NCI-H748 treated with DMSO at 0.1 percent for 48 hours (cell line): ENCODE results near the gene WIF1.

Experiments used
- DNase-seq: peaks from one replicate; lab custom pipeline; 2025; lab: John Stamatoyannopoulos, UW

Gene WIF1, protein sequence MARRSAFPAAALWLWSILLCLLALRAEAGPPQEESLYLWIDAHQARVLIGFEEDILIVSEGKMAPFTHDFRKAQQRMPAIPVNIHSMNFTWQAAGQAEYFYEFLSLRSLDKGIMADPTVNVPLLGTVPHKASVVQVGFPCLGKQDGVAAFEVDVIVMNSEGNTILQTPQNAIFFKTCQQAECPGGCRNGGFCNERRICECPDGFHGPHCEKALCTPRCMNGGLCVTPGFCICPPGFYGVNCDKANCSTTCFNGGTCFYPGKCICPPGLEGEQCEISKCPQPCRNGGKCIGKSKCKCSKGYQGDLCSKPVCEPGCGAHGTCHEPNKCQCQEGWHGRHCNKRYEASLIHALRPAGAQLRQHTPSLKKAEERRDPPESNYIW

DNA sequence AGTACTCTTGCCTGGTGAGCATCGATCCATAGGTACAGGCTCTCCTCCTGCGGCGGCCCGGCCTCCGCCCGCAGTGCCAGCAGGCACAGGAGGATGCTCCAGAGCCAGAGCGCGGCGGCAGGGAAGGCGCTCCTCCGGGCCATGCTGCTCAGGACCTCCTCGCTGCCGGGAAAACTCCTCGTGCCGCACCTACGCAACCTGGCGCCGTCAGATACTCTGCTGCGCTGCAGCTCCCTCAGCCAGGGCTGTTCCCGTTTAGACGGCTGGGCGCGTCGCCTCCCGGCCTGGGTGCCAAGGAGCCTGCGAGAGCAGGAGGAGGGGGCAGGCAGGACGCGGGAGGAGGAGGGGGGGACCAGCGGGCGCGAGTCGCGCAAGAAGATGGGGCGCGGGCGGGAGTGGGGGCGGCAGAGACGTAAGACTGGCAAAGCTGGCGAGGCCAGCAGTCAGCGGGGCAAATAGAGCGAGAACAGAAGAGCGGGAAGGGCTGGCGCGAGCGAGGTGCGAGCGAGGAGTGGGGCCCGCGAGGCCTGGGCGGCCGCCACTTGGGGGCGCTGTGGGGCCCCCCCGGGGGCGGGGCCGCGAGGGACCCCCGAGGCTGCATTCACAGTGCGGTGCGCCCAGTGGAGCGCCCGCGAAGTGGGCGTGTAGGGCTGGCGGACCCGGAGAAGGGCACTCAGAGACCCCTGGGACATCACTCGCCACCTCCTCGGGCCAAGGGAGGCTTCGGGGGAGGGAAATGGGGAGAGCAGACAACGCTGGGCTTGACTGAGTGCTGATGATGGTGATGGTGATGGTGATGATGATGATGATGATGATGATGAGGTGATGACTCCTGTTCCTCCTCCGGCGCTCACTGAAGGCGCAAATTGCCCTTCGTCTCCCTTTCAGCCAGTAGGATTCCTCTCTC is at the start of gene WIF1:
TSS of gene WIF1 (minus strand) at position 257 of the 907 bp plus-strand sequence. CDS start at position 143, 114 bp downstream.
- peak; percentile 45 for DNase-seq

DNA sequence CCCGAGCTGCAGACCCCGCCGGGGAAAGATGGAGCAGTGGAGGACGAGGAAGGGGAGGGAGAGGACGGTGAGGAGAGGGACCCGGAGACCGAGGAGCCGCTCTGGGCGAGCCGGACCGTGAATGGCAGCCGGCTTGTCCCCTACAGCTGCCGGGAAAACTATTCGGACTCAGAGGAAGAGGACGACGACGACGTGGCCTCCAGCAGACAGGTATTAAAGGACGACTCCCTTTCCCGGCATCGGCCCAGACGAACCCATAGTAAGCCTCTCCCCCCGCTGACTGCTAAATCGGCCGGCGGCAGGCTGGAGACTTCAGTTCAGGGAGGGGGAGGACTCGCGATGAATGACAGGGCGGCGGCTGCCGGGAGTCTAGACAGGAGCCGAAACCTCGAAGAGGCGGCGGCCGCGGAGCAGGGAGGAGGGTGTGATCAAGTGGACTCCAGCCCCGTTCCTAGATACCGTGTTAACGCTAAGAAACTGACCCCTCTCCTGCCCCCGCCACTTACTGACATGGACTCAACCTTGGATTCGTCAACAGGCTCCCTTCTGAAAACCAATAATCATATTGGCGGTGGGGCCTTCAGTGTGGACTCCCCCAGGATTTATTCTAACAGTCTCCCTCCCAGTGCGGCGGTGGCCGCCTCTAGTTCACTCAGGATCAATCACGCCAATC is 49.2 kb upstream of the WIF1 start:
- DNase-seq = peak; percentile 22

DNA sequence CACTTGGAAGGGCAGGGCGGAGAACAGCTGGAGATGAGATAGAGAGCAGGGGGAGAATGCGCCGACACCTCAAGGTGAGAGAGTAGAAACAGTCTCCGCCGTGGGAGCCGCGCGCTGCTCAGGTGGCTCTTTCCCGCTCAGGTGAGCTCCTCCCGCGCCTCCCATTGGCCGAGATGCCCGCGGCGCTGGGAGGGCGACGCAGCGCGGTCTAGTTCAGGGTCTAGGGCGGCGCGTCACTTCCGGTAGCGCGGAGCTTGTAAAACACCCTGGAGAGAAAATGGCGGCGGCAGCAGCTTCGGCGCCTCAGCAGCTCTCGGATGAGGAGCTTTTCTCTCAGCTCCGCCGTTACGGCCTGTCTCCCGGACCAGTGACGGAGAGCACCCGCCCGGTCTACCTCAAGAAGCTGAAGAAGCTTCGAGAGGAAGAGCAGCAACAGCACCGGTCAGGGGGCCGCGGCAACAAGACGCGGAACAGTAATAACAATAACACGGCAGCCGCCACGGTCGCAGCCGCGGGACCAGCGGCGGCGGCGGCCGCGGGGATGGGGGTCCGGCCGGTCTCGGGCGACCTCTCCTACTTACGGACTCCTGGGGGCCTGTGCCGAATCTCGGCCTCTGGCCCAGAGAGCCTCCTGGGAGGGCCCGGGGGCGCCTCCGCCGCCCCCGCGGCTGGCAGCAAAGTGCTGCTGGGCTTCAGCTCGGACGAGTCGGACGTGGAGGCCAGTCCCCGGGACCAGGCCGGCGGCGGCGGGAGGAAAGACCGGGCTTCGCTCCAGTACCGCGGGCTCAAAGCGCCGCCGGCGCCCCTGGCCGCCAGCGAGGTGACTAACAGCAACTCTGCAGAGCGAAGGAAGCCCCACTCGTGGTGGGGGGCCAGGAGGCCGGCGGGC is 48.5 kb upstream of the WIF1 start, which contains the start of gene LEMD3:
TSS of gene LEMD3 (plus strand) at position 264 of the 889 bp plus-strand sequence. CDS start at position 278, 14 bp downstream.
- peak; percentile 91 for DNase-seq

DNA sequence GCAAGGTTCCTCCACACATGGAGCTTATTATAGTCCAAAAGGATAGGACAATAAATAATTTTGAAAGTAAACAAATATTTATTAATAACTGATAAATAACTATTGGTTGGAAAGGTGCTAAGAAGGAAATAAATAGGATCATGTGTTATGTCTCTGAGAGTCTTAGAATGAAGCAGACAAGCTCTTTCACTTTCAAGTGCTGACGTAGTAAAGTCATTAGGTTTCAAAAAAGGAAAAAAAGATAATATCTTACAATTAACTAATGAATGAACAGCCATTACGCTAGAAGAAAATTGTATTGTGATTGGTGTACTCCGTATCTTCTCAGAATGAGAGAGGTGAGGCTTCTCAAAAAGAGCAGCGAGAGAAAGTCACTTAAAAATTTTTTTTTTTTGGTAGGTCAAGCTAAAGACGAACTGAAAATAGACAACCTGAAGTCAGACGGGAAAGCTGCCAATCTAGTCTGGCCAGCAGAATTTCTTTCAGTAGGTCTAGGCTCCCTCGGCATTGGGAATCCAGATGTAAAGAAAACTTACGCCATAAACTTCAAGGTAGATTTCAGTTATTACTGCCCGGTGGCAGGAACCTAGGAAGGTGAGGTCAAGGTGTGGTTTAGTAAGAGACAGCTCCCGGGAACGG is 47.7 kb upstream of the WIF1 start:
- no peak for DNase-seq

DNA sequence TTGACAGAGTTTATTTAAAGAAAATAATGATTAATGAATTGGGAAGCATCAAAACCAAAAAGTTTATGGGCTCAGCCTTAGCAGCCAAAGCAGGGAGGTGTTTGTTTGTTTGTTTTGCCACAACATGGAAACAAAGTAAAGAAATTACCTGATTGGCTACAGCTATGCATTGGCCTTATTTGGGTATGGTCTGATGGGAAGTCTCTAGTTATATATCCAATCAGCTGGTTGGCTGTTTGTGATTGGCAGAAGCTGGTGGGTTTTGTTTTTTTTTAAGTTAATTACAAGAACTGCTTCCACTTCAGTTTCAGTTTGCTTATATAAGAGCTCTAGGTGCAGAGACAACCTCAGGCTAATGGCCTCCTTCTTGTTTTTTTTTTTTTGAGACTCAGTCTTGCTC is 43.7 kb upstream of the WIF1 start:
- no peak for DNase-seq

DNA sequence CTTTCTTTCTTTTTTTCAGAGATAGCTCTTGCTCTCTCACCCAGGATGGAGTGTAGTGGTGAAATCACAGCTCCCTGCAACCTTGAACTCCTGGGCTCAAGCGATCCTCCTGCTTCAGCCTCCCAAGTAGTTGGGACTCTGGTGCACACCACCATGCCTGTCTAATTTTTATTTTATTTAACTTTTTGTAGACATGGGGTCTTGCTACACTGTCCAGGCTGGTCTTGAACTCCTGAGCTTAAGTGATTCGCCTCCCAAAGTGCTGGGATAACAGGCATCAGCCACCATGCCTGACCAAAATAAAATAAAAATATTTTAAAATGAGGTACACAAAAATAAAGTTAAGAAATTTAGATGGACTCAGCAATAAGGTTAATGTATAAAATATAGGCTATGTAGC is 43.1 kb upstream of the WIF1 start:
- no peak for DNase-seq

DNA sequence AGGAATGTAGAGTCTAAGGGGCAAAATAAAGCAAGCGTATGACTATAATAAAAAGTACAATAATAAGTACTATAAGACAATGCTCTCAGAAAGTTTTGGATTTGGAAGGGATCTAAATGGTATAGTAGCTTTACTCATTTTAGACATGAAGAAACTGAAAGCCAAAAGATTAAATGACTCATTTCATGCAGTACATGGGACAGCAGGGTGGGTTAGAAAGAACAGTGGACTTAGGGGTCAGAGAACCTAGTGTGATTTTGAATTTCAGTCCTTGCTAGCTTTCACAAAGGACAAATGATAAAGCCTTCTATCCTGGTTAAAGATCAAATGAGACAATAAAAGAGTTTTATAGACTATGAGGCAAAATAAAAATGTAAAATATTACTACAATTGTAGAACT is 41.5 kb upstream of the WIF1 start:
- no peak for DNase-seq

DNA sequence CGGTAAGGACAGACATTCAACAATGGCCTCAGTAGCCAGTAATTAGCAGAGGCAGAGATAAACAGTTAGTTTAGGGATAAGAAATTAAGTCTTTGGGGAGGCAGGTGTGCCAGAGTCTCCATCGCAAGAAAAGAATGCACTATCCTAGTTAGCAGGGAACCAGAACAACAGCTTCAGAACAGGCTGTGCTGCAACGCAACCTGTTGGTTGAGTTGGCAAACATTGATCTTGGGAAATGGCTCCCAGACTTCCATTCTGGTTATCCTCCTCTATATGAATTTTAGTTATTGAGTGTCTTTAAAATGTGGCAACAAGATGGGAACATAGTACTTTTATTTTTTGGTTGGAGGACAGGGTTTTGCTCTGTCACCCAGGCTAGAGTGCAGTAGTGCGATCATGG is 36.0 kb upstream of the WIF1 start:
- no peak for DNase-seq

DNA sequence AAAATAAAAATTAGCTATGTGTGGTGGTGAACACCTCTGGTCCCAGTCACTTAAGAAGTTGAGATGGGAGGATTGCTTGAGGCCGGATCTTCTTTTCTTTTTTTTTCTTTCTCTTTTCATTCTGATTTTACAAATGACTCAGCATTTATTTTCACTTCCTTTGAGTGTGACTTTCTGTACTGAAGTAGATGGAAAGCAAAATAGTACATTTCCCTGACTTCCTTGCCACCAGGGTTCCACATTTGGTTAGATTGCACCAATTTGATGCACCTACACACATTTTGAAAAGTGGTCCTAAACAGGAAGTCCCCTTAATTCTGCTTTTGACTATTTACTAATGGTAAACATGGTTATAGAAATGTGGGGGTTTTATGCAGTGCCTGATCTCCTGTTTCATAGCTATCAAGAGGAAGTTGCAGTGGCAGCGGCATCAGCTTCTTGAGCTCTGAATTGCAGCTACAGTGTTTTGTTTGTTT is 35.3 kb upstream of the WIF1 start:
- DNase-seq = no peak

DNA sequence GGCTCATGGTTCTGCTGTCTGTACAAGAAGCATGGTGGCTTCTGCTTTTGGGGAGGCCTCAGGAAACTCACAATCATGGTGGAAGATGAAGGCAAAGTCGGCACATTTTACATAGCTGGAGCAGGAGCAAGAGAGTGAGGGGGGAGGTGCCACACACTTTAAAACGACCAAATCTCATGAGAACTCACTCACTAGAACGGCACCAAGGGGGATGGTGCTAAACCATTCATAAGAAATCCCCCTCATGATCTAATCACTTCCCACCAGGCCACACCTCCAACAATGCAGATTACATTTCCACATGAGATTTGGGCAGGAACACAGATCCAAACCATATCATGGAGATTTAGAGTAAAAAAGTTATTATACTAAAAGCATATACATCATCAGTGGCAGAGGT is 34.7 kb upstream of the WIF1 start:
- no peak for DNase-seq

DNA sequence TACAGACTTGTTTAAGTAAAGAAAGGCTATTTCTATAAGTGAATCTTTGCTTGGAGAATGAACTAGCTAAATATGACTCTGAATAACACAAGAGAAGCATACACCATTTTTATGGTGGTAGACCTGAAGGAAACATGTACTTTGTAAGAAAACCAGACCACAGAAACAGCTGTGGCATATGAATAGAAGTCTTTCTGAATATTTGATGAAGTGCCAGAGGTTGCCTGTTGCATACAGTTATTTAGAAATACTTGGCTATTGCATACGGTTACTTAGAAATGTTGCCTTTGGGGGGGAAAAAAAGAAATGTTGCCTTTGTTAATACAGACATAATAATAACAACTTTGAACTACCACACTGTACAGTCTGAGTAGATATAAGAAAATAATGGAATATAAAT is 31.5 kb upstream of the WIF1 start:
- no peak for DNase-seq

DNA sequence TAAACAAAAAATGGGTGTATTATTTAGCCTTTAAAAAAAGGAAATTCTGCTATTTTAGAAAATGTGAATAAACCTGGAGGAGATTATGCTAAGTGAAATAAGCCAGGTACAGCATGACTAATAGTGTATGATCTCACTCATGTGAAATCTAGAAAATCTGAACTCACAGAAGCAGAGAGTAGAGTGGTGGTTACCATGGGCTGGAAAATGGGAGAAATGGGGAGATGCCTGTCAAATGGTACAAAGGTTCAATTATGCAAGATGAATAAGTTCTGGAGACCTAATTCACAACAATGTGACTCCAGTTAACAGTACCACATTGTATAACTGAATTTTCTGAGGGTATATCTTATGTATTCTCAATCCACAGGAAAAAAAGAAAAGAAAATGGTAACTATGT is 30.9 kb upstream of the WIF1 start:
- no peak for DNase-seq

DNA sequence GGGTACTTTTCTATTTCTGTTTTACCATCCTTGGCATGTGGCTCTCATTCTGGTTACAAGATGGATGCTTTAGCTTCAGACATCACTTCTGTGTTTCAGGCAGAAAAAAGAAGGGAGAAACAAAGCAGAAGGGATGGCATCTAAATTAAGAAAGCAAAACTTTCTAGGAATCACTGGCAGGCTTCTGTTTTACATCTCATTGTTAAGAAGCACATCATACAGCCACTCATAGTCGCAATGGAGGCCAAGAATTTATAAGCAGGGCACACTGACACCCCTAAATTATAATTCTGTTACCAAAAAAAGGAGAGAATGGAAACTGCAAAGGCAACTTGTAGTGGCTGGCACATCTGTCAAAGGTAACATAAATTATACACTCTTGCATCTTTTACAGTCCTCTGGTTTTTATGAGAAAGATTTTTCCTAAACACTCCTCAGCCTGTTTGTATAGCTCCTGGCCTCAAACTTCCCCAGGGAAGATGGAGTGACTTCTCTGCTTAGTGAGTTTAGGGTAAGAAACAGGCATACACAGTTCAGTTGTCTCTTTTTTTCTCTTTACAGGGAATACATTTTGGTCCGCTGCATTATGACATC is 26.3 kb upstream of the WIF1 start:
- no peak for DNase-seq

DNA sequence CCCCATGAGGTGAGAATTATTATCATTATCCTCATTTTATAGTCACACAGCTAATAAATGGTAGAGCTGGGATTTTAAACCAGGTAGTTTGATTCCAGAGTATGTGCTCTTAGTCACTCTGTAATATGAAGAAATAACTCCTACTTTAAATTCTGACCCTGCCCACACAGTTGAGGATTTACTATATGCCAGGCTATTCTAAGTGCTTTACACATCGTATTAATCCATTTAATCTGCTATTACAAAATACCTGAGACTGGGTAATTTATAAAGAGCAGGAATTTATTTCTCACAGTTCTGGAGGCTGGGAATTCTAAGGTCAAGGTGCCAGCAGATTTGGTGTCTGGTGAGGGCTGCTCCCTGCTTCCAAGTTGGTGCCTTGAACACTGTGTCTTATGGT is 19.6 kb upstream of the WIF1 start:
- no peak for DNase-seq

DNA sequence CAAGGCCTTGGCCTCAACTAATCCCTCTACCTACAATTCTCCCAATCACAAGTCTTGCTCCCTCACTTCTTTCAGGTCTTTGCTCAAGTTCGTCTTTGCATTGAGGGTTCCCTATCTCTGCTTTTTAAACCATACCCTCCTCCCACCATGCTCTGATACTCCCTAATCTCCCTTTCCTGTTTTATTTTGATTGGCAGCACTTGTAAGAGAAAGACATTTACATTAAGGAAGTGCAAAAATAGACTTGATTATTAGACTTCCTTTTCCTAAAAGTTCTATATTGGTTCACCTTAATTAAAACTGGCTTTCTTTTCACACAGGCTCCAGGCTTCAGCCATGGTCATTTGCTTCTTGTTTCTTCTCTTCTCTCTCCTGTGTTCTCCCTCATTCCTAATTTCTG is 18.3 kb upstream of the WIF1 start:
- no peak for DNase-seq

DNA sequence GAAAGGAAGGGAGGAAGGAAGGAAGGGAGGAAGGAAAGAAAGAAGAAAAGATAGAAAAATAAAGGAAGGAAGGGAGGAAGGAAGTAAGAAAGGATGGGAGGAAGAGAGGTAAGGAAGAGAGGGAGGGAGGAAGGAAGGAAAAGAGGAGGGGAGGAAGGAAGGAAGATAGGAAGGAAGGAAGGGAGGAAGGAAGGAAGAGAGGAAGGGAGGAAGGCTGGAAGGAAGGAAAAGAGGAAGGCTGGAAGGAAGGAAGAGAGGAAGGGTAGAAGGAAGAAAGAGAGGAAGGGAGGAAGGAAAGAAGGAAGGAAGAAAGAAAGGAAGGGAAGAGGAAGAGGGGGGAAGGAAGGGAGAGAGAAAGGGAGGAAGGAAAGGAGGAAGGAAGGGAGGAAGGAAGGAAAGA is 12.8 kb upstream of the WIF1 start:
- no peak for DNase-seq

DNA sequence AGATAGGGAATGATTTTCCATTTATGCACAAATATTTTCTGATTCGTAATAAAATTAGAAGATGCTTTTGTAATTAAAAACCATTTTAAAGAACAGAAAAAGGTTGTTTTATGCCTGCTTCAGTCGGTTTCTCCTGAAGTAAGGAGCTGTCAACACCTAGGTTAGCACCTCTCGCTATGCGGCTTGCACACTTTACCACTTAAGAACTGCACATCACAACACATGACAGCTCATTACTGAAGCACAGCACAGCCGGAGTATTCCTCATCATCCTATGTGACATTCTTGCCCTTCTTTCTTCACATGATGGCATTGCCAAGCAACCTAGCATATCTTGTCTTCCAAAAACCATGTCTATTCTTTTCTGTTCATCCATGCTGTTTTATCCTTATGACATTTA is 5.4 kb upstream of the WIF1 start:
- no peak for DNase-seq

DNA sequence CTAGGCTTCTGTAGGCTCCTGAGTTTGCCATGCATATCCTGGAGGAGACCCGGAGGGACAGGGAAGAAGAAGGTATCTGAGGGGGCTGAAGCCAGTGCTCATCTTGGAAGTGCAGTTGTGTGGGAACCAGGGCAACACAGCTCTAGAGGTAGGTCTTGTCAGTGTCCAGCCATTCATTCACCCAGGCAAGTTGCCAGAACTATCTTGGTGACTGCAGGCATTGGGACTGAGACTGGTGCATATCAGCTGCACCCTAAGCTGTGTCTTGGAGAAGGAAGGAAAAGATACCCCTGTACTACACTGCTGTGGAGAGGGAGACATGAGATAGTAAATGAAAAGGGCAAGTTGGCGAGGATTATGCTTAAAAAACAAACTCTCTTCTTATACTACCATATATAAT is 4.9 kb upstream of the WIF1 start:
- DNase-seq = no peak

DNA sequence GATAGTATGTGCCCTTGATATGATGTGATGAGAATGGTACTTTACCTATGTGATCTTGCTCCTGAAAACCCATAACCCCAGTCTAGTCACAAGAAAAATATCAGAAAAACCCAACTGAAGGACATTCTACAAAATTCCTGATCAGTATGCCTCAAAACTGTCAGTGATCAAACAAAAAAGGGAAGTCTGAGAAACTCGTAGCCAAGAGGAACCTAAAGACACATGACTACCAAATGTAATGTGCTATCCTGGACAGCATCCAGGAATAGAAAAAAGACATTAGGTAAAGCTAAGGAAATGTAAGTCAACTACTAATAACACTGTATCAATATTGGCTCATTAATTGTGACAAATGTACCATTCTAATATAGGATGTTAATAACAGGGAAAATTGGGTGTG is 4.1 kb upstream of the WIF1 start:
- DNase-seq = no peak

DNA sequence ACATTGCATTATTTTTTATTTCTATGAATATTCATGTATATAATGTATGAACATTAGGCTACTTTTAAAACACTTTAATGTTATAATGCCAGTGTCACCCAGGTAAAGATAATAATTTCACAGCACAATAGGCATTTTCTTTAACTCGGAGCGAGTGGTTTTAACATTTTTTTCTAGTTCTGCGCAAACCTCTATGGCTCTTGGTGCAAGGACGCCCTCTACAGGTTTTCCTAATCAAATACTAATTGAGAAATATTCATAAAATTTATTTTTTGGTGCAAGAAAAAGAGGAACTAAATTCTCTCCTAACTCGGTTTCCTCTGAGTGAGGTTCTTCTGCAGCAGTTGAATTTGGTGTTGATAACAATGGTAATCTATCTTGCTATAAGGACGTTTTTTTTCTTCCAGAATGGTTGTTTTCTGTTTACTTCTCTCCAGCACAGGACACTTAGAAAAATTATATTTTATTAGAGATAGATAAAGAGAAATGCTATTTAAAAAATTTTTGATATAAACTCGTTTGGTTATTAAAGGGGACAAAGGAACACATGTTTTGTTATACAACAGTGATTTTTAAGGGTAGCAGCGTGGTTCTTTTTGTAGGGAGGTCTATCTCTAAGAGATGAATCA is 2.4 kb upstream of the WIF1 start:
- peak; percentile 42 for DNase-seq
